GM23248 (cell line): ENCODE data around the gene VPS35L.

Experiments used
- EZH2 ChIP-seq: fragments of 200-600 bp; sonication (generic); IDR thresholded peaks from 2 replicates; pipeline ENCODE4 v1.6.1; 2018; ENCODE audit warnings: antibody characterized with exemption, mild to moderate bottlenecking; ENCODE audit not compliant: insufficient read depth, poor library complexity, severe bottlenecking
- EZH2phosphoT487 ChIP-seq: fragments of 200-600 bp; sonication (generic); IDR thresholded peaks from 2 replicates; pipeline ENCODE4 v1.6.1; 2018; ENCODE audit warnings: antibody characterized with exemption, moderate library complexity, mild to moderate bottlenecking, low read depth; ENCODE audit not compliant: insufficient read depth

- no peak for TF ChIP-seq EZH2phosphoT487
- no peak for TF ChIP-seq EZH2
Measured at GRCh38 chr16:19583665-19584300, 28.3 kb downstream of the VPS35L start.
